Right lobe of liver (tissue), 4 donors: ENCODE results near the gene GADL1.

Source experiments
- POLR2A ChIP-seq: fragments of 450-650 bp; IDR thresholded peaks from one replicate; pipeline ENCODE4 v1.6.1; 2017; ENCODE audit warnings: antibody characterized with exemption, mild to moderate bottlenecking
- TF ChIP-seq, protein P1 (sequence below), 4 donors: fragments of 200-600 bp in 3 of 4; fragments of 450-650 bp in 1 of 4; IDR thresholded peaks; one replicate each; pipeline versions ENCODE4 v1.5.1 to v1.8.0; 2016 to 2022; ENCODE audit warnings: antibody characterized with exemption in 4 of 4, mild to moderate bottlenecking in 2 of 4
- donor health status: DM: no; HTN: no; CAD: no.
- donor health status: DM: no; HTN: no; CAD: no.
- donor health status: DM: no; HTN: yes; CAD: no.

DNA sequence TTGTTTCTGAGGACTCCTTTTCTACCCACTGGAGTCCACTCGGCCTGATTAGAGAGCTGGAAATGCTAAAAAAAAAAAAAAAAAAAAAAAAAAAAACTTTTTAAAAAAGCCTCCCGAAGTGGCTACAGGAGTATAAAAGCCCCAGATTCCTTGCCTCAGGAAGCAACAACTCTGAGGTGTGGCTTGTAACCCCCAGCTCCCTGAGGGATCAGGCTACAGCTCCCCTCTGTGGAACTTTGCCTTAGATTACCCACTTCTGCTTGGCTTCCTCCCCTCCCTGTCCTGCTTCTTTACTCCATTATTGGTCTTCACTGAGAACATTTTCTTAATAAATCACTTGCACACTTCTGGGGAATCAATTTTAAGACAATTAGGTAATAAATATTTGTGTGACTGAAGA, 49.7 kb upstream of the GADL1 start:
- TF ChIP-seq, protein P1, sequence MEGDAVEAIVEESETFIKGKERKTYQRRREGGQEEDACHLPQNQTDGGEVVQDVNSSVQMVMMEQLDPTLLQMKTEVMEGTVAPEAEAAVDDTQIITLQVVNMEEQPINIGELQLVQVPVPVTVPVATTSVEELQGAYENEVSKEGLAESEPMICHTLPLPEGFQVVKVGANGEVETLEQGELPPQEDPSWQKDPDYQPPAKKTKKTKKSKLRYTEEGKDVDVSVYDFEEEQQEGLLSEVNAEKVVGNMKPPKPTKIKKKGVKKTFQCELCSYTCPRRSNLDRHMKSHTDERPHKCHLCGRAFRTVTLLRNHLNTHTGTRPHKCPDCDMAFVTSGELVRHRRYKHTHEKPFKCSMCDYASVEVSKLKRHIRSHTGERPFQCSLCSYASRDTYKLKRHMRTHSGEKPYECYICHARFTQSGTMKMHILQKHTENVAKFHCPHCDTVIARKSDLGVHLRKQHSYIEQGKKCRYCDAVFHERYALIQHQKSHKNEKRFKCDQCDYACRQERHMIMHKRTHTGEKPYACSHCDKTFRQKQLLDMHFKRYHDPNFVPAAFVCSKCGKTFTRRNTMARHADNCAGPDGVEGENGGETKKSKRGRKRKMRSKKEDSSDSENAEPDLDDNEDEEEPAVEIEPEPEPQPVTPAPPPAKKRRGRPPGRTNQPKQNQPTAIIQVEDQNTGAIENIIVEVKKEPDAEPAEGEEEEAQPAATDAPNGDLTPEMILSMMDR (IDR thresholded peaks at IDR 0.05): no peak
- TF ChIP-seq POLR2A: no peak
